IPS-NIHi7 (cell line): Measurements from ENCODE around the gene LYL1.
A peak's percentile ranks its signal among the peaks of the same experiment; 100 is the strongest.

Experiments
- DNase-seq: peaks from one replicate; pipeline ENCODE4 v3.0.0; 2012; ENCODE audit warnings: mixed read lengths; ENCODE audit errors: extremely low spot score

The LYL1 gene

GRCh38 chr19:13056052-13056660 is 46.5 kb downstream of the LYL1 start:
- peak; percentile 63 for DNase-seq

GRCh38 chr19:13055213-13056051 is 47.2 kb downstream of the LYL1 start:
- peak; percentile 56 for DNase-seq

- no peak for DNase-seq
Measured at GRCh38 chr19:13054626-13055212, 47.9 kb downstream of the LYL1 start.

- peak; percentile 52 for DNase-seq
Measured at GRCh38 chr19:13053761-13054625, 48.7 kb downstream of the LYL1 start.

GRCh38 chr19:13053238-13053637 is 49.4 kb downstream of the LYL1 start:
- DNase-seq = no peak

GRCh38 chr19:13052447-13053175 is 50.0 kb downstream of the LYL1 start:
- no peak for DNase-seq

- peak; percentile 90 for DNase-seq
Measured at GRCh38 chr19:13051557-13052165, 51.0 kb downstream of the LYL1 start.

GRCh38 chr19:13050274-13050673 is 52.4 kb downstream of the LYL1 start:
- no peak for DNase-seq
